GM21723 (cell line): ENCODE data around the gene SQOR.

ENCODE experiments used
- ATAC-seq: cut with Tn5 transposase; IDR thresholded peaks from one replicate; pipeline ENCODE4 v1.9.1; 2021; ENCODE audit warnings: mild to moderate bottlenecking, moderate library complexity; ENCODE audit not compliant: unreplicated experiment

SQOR gene

DNA sequence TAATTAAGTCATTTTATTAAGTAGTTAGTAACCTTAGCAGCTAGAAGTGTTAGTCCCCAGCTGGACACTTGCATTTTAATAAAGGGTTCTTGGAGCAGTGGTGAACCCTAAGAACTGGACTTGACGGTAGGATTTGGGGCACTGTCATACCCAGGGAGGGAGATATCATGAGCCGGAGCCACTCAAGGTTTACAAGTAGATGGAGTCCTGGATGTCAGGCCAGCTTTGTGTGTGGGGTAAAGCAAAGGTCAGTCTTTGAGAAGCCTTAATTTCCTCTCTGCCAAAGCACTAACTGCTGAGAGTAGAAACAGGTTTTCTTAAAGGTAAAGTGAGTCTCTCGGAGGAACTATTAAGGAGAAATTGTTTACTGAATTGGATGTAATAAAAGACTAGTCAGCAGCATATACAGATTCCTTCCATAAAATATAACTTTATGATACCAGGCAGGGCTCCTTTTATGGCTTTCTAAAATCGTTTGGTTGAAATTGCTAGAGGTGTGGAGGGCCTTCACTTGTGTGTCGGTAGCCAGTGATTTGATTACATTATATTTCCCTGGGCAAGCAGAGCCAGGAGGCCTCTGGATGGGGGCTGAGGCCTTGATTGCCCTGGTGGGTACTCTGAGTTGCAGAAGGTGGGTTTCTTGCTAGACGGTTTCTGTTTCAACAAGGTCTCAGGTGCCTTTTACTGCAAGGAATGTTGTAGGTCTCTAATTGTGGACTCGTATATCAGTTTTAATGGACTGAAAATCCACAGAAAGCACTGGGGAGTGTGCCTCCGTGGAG lies 23.1 kb downstream of the SQOR start:
- no peak for ATAC-seq

DNA sequence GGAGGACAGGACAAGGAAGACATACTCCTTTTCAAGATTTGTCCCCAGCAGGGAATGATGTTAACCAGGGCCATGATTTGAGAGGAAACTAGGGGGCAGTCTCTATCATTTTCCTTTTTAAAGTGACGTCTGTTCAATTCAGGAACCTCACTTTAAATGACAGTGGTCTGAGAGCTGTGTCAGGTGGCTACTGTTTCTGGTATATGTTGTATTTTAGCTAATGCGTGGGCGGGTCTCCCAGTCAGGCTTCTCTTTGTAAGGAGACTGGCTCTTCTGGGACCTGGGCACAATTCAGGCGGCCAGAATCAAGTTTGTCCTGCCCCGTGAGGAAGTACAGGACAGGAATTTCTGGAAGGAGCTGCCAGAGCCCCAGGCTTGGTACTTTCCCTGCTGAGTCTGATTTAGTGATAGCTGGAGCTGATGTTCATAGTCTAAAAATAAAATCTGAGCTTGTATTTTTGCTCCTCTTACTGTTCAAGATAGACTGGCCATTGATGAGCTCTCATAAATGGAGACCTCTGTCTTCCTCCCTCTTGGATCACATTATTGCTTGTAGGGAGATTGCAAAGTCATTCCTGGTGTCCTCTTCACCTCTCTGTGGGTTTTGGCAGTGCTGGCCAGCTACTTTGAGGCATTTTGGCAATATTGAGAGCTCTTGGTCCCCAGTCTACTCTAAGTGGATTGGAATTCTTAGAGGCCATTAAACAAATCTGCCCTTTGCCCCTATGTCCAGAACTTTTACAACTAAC lies 25.6 kb downstream of the SQOR start:
- ATAC-seq = no peak

- no peak for ATAC-seq
Observed at GRCh38 chr15:45662375-45662774, 27.5 kb downstream of the SQOR start.

DNA sequence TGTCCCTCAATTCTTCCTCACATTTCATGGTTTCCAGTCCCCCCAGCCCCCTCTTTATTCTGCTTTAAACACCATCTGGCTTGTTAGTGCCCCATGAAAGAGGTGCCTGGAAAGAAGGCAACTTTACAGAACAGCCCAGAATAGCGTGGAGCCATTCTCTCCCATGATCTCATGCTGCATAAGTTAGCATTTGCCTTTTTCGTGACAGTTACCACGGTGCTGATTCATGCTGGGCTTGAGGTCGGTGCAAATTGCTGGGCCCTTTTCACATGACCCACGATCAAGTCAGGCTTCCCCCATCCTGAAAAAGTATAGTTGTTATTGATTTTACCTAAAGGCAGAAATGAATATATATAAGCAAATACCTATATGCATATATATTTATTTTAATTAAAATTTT lies 29.6 kb downstream of the SQOR start:
- no peak for ATAC-seq

DNA sequence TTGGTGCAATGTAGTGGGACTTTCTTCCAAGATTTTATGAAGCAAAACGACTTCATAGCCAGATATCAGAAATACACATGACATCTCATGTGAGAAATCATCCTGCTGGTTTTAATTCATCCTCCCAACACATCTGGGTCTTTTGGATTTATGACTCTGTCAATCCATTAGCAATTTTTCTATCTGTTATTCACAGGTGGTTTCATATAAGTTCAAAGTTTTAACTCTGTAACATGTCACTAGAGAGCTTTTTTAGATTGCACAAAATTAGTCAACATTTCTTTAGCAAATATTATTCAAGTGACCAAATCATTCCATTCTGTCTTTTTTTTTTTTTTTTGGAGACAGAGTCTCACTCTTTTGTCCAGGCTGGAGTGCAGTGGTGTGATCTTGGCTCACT lies 30.4 kb downstream of the SQOR start:
- ATAC-seq = no peak

DNA sequence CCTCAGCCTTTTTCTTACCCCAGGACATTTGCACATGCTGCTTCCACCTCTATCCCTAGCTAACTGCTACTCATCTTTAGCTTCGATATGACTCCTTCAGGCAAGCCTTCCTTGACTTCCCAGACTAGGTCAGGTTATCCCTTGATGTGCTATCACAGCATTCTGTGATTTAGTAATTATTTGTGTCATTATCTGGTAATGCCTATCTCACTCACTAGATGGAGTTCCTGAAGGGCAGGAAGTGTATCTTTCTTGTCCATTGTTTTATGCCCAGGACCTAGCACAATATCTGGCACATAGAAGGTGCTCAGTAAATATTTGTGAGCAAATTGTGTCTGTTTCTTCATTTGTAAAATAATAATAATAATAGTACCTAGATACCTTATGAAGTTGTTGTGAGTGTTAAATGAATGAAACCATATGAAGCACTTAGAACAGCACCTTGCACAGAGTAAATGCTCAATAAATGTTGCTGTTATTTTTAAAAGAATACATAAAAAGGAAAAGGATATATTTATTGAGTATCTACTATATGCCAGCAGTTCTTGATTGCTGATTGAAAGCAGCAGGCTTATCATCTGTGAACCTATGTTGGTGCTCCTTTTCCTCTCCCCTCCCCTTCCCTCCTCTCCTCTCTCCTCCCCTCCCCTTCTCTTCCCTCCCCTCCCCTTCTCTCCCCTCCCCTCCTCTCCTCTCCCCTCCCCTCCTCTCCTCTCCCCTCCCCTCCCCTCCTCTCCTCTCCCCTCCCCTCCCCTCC lies 31.5 kb downstream of the SQOR start:
- ATAC-seq = no peak

- no peak for ATAC-seq
Observed at GRCh38 chr15:45667002-45667401, 32.2 kb downstream of the SQOR start.

- ATAC-seq = no peak
Observed at GRCh38 chr15:45668386-45668785, 33.6 kb downstream of the SQOR start.

GRCh38 chr15:45669422-45669821 lies 34.6 kb downstream of the SQOR start:
- ATAC-seq = no peak

GRCh38 chr15:45670091-45670490 lies 35.3 kb downstream of the SQOR start:
- no peak for ATAC-seq

DNA sequence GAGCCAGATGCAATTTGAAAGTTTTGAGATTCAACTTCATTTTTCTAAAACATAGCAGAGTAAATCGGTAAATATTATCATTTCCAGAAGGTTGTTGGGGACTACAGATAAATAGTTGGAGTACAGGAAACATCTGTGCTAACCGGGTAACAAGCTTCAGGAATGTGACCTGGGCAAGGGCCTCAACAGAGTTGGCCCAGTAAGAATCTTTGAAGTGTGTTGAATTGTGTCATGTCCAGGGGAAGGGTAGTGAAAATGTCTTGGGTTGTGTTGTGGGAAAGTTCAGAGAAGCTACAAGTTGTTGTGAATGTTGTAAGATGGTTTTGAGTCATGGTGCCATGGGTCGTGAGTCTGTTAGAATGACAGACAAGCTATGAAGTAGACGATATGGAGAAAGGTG lies 35.7 kb downstream of the SQOR start:
- no peak for ATAC-seq

- no peak for ATAC-seq
Observed at GRCh38 chr15:45674677-45675076, 39.8 kb downstream of the SQOR start.

GRCh38 chr15:45677797-45678196 lies 43.0 kb downstream of the SQOR start:
- no peak for ATAC-seq

- ATAC-seq = no peak
Observed at GRCh38 chr15:45678459-45679178, 43.8 kb downstream of the SQOR start.

GRCh38 chr15:45684533-45684932 lies 49.7 kb downstream of the SQOR start:
- no peak for ATAC-seq

GRCh38 chr15:45689616-45690015 lies 54.8 kb downstream of the SQOR start:
- ATAC-seq = no peak

DNA sequence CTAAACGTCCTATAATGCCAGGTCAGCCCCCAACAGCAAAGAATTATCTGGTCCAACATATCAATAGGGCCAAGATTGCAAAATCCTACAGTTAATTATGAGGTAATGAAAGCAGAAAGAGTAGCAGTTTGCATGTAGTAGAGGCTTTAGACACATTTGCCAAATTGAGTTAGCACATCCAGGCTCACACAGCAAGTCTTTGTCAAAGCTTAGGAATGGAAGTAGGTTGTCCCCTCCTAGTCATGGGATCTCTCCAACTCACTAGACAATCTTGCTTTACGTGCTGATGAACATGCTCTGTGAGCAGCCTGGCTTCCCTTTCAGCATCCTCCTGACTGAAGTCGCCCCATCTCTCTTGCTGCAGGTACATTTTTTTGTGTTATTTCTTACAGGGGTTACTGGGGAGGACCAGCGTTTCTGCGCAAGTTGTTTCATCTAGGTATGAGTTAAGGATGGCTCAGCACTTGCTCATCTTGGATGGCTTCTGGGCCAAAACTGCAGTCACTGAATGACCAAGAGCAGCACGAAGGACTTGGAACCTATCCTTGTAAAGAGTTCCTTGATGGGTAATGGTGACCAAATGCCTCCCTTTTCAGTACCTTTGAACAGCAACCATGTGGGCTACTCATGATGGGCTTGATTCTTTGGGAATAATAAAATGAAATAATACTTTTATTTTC lies 55.9 kb downstream of the SQOR start:
- no peak for ATAC-seq

DNA sequence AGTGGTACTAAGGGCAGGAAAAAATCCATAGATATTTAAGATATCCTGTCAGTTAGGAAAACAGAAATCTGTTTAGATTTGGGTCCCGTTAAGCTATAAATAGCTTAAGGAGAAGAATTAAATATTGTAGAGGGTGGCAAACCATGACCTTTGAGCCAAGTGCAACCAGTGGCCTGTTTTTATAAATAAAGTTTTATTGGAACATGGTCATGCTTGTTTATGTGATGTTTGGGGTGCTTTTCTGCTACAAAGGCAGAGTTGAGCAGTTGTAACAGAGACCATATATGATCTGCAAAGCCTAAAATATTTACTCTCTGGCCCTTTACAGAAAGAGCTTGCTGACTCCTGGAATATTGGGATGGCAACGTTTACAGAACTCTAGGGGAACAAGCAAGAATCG lies 66.3 kb downstream of the SQOR start:
- ATAC-seq = no peak

DNA sequence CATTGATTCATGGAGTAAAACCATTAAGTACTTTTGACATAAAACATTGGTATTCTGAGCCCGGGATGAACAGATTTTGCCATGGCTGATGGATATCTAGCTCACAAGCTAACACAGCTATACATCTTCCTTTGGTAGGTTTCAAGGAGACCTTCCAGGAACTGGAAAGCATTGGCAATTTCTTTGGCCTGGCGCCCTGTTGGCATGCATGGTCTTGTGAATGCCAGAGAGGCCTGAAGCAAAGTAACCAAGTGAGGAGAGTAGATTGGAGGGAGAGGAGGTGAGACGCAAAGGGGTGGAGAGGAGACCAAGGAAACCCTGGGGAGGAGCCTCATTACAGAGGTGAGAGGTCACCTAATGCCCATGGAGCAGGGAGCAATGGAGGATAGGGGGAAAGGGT lies 67.2 kb downstream of the SQOR start:
- ATAC-seq = no peak

DNA sequence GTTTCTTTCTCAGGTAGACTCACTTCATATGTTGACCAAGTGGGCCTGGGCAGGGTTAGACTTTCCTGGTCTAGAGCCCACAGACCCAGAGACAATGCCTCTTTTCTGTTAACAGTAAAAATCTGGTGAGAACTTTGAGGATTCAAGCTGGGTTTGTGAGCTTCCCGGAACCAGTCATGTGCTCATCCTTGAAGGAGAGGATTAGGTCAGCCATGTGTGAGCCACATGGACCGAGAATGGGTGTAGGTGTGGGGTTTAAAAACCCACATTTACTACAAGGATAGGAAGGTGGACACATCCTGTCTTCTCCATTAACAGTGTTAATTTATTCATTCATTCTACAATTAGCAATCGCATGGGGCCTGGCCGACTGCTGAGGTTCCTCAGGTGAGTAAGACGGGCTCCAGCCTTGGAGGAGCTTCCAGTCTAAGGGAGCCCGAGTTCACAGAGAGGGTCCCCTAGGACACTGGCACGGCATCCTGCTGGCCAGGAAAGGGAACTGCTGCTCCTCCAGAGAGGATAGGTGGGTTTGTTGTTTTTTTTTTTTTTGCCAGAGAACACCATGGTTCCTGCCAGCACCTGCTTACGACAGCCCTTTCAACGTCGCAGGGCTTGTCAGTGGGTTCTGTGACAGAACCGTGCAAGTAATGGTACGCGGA lies 69.0 kb downstream of the SQOR start:
- no peak for ATAC-seq
